Activated CD8-positive, alpha-beta memory T cell treated with anti-CD3 and anti-CD28 coated beads for 1 hour (primary cell): ENCODE results near the gene ZNF442.
"Not testable (repeated sequence)": the region's sequence is repeated elsewhere in the genome, so short reads cannot be mapped to it uniquely, and the experiment has no call there.

ENCODE experiments used
- DNase-seq, 2 donors: peaks; one replicate each; pipeline ENCODE4 v3.0.0-alpha.2; 2020; ENCODE audit warnings: low read depth in 1 of 2; ENCODE audit errors: extremely low read depth in 1 of 2

Gene ZNF442

GRCh38 chr19:12365236-12366162, at the start of gene ZNF442:
TSS of gene ZNF442 (minus strand) at chr19:12365683. CDS start at chr19:12363631, 2,052 bp downstream.
- DNase-seq, result peak; percentile 56 to 65

- no peak for DNase-seq
Measured at GRCh38 chr19:12411893-12412292, 46.4 kb upstream of the ZNF442 start.

GRCh38 chr19:12400633-12401502, 35.4 kb upstream of the ZNF442 start, which contains the start of gene ZNF799:
TSS of gene ZNF799 (minus strand) at chr19:12401271. CDS start at chr19:12401070, 201 bp downstream.
- DNase-seq, result peak; percentile 46 to 68

GRCh38 chr19:12399901-12400632, 34.6 kb upstream of the ZNF442 start:
- not testable (repeated sequence) for DNase-seq

- DNase-seq, result not testable (repeated sequence)
Measured at GRCh38 chr19:12391148-12391547, 25.7 kb upstream of the ZNF442 start.

- DNase-seq, result not testable (repeated sequence)
Measured at GRCh38 chr19:12386365-12386764, 20.9 kb upstream of the ZNF442 start.

GRCh38 chr19:12380444-12380737, 14.9 kb upstream of the ZNF442 start:
- no peak for DNase-seq

- DNase-seq, result no peak
Measured at GRCh38 chr19:12379732-12380443, 14.4 kb upstream of the ZNF442 start.

GRCh38 chr19:12374026-12374425, 8.5 kb upstream of the ZNF442 start:
- no peak for DNase-seq

- DNase-seq, result no peak
Measured at GRCh38 chr19:12364391-12365235, 870 bp downstream of the ZNF442 start.

GRCh38 chr19:12362236-12362635, 3.2 kb downstream of the ZNF442 start:
- DNase-seq, result not testable (repeated sequence)

GRCh38 chr19:12353375-12353774, 12.1 kb downstream of the ZNF442 start:
- no peak for DNase-seq

- DNase-seq, result no peak
Measured at GRCh38 chr19:12350890-12351197, 14.6 kb downstream of the ZNF442 start.

- DNase-seq, result no peak
Measured at GRCh38 chr19:12350185-12350889, 15.1 kb downstream of the ZNF442 start.

- no peak for DNase-seq
Measured at GRCh38 chr19:12346896-12347295, 18.6 kb downstream of the ZNF442 start.

GRCh38 chr19:12345197-12345596, 20.3 kb downstream of the ZNF442 start:
- no peak for DNase-seq

- peak; percentile 91 to 95 for DNase-seq
Measured at GRCh38 chr19:12333162-12334159, 32.0 kb downstream of the ZNF442 start, which contains the start of gene ZNF563. TSS of gene ZNF563 (minus strand) at chr19:12333633. CDS start at chr19:12333482, 151 bp downstream.
